Upper lobe of left lung (tissue), 4 donors: ENCODE data around the gene TNRC6C.

Experiments
- EP300 ChIP-seq, 4 donors: sonication (generic); formaldehyde crosslinking; IDR thresholded peaks; one replicate each; pipeline ENCODE4 v1.5.1; 2017; ENCODE audit warnings: antibody characterized with exemption in 4 of 4, control low read depth in 2 of 4
- POLR2A ChIP-seq, 4 donors: fragments of 450-650 bp; IDR thresholded peaks; one replicate each; pipeline ENCODE4 v1.5.1; 2016 to 2017; ENCODE audit warnings: antibody characterized with exemption in 4 of 4, mild to moderate bottlenecking in 2 of 4
- POLR2AphosphoS5 ChIP-seq, 2 donors: sonication (generic); formaldehyde crosslinking; IDR thresholded peaks; one replicate each; pipeline ENCODE4 v1.5.1; 2017; ENCODE audit warnings: antibody characterized with exemption in 2 of 2
- TF ChIP-seq, protein P1 (sequence below), 6 experiments: fragments of 450-650 bp in 4 of 6; fragments of 200-600 bp in 2 of 6; sonication (generic) in 2 of 6; IDR thresholded peaks; one replicate each; pipeline ENCODE4 v1.5.1; 2016 to 2019; ENCODE audit warnings: antibody characterized with exemption in 6 of 6

- TF ChIP-seq, protein P1, sequence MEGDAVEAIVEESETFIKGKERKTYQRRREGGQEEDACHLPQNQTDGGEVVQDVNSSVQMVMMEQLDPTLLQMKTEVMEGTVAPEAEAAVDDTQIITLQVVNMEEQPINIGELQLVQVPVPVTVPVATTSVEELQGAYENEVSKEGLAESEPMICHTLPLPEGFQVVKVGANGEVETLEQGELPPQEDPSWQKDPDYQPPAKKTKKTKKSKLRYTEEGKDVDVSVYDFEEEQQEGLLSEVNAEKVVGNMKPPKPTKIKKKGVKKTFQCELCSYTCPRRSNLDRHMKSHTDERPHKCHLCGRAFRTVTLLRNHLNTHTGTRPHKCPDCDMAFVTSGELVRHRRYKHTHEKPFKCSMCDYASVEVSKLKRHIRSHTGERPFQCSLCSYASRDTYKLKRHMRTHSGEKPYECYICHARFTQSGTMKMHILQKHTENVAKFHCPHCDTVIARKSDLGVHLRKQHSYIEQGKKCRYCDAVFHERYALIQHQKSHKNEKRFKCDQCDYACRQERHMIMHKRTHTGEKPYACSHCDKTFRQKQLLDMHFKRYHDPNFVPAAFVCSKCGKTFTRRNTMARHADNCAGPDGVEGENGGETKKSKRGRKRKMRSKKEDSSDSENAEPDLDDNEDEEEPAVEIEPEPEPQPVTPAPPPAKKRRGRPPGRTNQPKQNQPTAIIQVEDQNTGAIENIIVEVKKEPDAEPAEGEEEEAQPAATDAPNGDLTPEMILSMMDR (IDR thresholded peaks at IDR 0.05) = no peak
- TF ChIP-seq POLR2AphosphoS5 (IDR thresholded peaks at IDR 0.05) (no peak), POLR2A (IDR thresholded peaks at IDR 0.05) (no peak), EP300 (IDR thresholded peaks at IDR 0.05) (no peak)
Measured at GRCh38 chr17:78019976-78020716, 61.6 kb downstream of the TNRC6C start.
